ENCODE results near the gene ZCCHC24.

- TF ChIP-seq CTCF (conservative IDR thresholded peaks at IDR 0.05 in 1 of 2, IDR thresholded peaks at IDR 0.05 in 1 of 2; ENCODE audit: low read depth in 1 of 2, low read length in 2 of 2) (no peak), EZH2 (IDR thresholded peaks at IDR 0.05; ENCODE audit: low read length, missing control alignments) (no peak)
These were observed 42.5 kb downstream of the ZCCHC24 start for GRCh38 chr10:79402951-79403350.

Measured in fibroblast of lung (primary cell).